Gastroesophageal sphincter (tissue), 4 donors: ENCODE data around the gene SRR. TPM values are rescaled to one million over a fixed set of nuclear protein-coding genes. Genes with fewer than 3 reads are reported as not detected.

Experiments used
- ATAC-seq: fragments of 150-250 bp; one replicate; pipeline ENCODE4 v1.9.1; 2016; ENCODE audit warnings: mild to moderate bottlenecking, moderate library complexity
- H3K27ac ChIP-seq, 4 donors: fragments of 200-600 bp; sonication (generic) in 3 of 4; 1 replicate in 3 of 4; 2 replicates in 1 of 4; pipeline ENCODE4 v1.5.1; 2016 to 2019
- H3K27me3 ChIP-seq: fragments of 200-600 bp; sonication (generic); one replicate; pipeline ENCODE4 v1.5.1; 2019
- H3K36me3 ChIP-seq, 2 donors: fragments of 200-600 bp; sonication (generic); one replicate each; pipeline ENCODE4 v1.5.1; 2019; ENCODE audit warnings: control low read depth in 1 of 2
- H3K4me1 ChIP-seq, 3 donors: fragments of 200-600 bp; sonication (generic); 1 replicate in 2 of 3; 2 replicates in 1 of 3; pipeline ENCODE4 v1.5.1; 2016 to 2019; ENCODE audit warnings: control low read depth in 2 of 3
- H3K4me3 ChIP-seq, 2 donors: fragments of 200-600 bp; sonication (generic); one replicate each; pipeline ENCODE4 v1.5.1; 2019; ENCODE audit warnings: mild to moderate bottlenecking in 1 of 2, moderate library complexity in 1 of 2
- H3K9me3 ChIP-seq, 3 donors: fragments of 200-600 bp; sonication (generic); one replicate each; pipeline ENCODE4 v1.5.1; 2017 to 2019; ENCODE audit warnings: control low read depth in 2 of 3
- CTCF ChIP-seq, 4 experiments: fragments of 200-600 bp in 2 of 4; fragments of 450-650 bp in 2 of 4; sonication (generic) in 1 of 4; IDR thresholded peaks; one replicate each; pipeline ENCODE4 v1.5.1; 2017 to 2019; ENCODE audit warnings: antibody characterized with exemption in 4 of 4, mild to moderate bottlenecking in 2 of 4, moderate library complexity in 2 of 4
- EP300 ChIP-seq: sonication (generic); formaldehyde crosslinking; IDR thresholded peaks from one replicate; pipeline ENCODE4 v1.6.1; 2017; ENCODE audit warnings: antibody characterized with exemption, mild to moderate bottlenecking
- POLR2A ChIP-seq, 2 donors: fragments of 450-650 bp; IDR thresholded peaks; one replicate each; pipeline ENCODE4 v1.6.1; 2017; ENCODE audit warnings: antibody characterized with exemption in 2 of 2, mild to moderate bottlenecking in 2 of 2, moderate library complexity in 1 of 2
- POLR2AphosphoS5 ChIP-seq: sonication (generic); formaldehyde crosslinking; IDR thresholded peaks from one replicate; pipeline ENCODE4 v1.6.1; 2017; ENCODE audit warnings: antibody characterized with exemption
- WGBS, 2 donors: methylation state at CpG; one replicate each; pipeline ENCODE4 v1.1.5; 2018; ENCODE audit warnings: low coverage in 1 of 2; 5-methylcytosine and 5-hydroxymethylcytosine counted together
- total RNA-seq, 4 donors: library from RNA; depleted of rRNA; stranded (reverse); fragments of >200 nt; gene quantifications; one replicate each; pipeline ENCODE4 v1.1.0, GENCODE V29; 2016

Gene SRR
- total RNA-seq, 4 donors from 2014 or later, result 13.7 to 38.8 (median 16.9) TPM

GRCh38 chr17:2321399-2321798, 17.6 kb downstream of the SRR start:
- Histone ChIP-seq H3K27ac (no peak overlapping the region), H3K9me3 (no peaks in the 10 kb centered on the region), H3K27me3 (no peaks in the 10 kb centered on the region), H3K4me3 (no peak overlapping the region), H3K4me1 (no peaks in the 10 kb centered on the region), H3K36me3 (peaks cover 6 to 85% of the 10 kb centered on the region in 2 donors)
- TF ChIP-seq EP300 (no peak), CTCF (IDR thresholded peaks at IDR 0.05) (no peak)
- 45 to 57% methylated on average over 1 of the region's 1 CpG for WGBS, 2 donors
- ATAC-seq, result no peak

- no peak for ATAC-seq
- 56 to 84% methylated on average over 2 of the region's 2 CpGs for WGBS, 2 donors
- Histone ChIP-seq H3K27ac (no peak overlapping the region), H3K4me1 (no peaks in the 10 kb centered on the region), H3K27me3 (no peaks in the 10 kb centered on the region), H3K9me3 (no peaks in the 10 kb centered on the region), H3K36me3 (peaks cover 6 to 100% of the 10 kb centered on the region in 2 donors), H3K4me3 (no peak overlapping the region)
- no peak for TF ChIP-seq POLR2AphosphoS5
- no peak for TF ChIP-seq CTCF (IDR thresholded peaks at IDR 0.05)
- TF ChIP-seq EP300, result no peak
- no peak for TF ChIP-seq POLR2A (IDR thresholded peaks at IDR 0.05)
These were observed 20.0 kb downstream of the SRR start for GRCh38 chr17:2323629-2324314.

- Histone ChIP-seq H3K27ac (no peak overlapping the region), H3K4me1 (peaks cover 0 to 16% (median 5%) of the 10 kb centered on the region in 3 donors), H3K36me3 (peaks cover 13 to 91% of the 10 kb centered on the region in 2 donors), H3K9me3 (no peaks in the 10 kb centered on the region), H3K27me3 (no peaks in the 10 kb centered on the region), H3K4me3 (no peak overlapping the region)
- 40 to 68% methylated on average over 1 to 3 of the region's 3 CpGs for WGBS, 2 donors
- TF ChIP-seq POLR2AphosphoS5, result no peak
- TF ChIP-seq EP300, result no peak
- no peak for TF ChIP-seq CTCF (IDR thresholded peaks at IDR 0.05)
- ATAC-seq, result no peak
These were observed 27.6 kb downstream of the SRR start for GRCh38 chr17:2331303-2331702.

GRCh38 chr17:2335726-2336214, 32.0 kb downstream of the SRR start:
- Histone ChIP-seq H3K4me3 (peak overlapping the region; percentile 75 to 98), H3K36me3 (peaks cover 8 to 47% of the 10 kb centered on the region in 2 donors), H3K27me3 (no peaks in the 10 kb centered on the region), H3K9me3 (no peaks in the 10 kb centered on the region), H3K4me1 (peaks cover 0 to 40% (median 5%) of the 10 kb centered on the region in 3 donors), H3K27ac (peak overlapping the region in 3 of 4 donors; percentile 95)
- WGBS, 2 donors, result 4% methylated on average over 13 to 15 of the region's 17 CpGs
- TF ChIP-seq POLR2AphosphoS5, result no peak
- TF ChIP-seq CTCF (IDR thresholded peaks at IDR 0.05), result no peak
- TF ChIP-seq EP300, result no peak
- no peak for TF ChIP-seq POLR2A (IDR thresholded peaks at IDR 0.05)
- ATAC-seq, result no peak

- Histone ChIP-seq H3K4me1 (peaks cover 0 to 40% (median 5%) of the 10 kb centered on the region in 3 donors), H3K27me3 (no peaks in the 10 kb centered on the region), H3K36me3 (peaks cover 6 to 47% of the 10 kb centered on the region in 2 donors), H3K4me3 (peak within 1 kb of the TSS; percentile 75 to 98), H3K9me3 (no peaks in the 10 kb centered on the region), H3K27ac (peak within 1 kb of the TSS; percentile 5 to 95 (median 95))
- 0 to 1% methylated on average over 3 to 23 of the region's 48 CpGs for WGBS, 2 donors
- peak; percentile 86 for TF ChIP-seq POLR2AphosphoS5
- TF ChIP-seq EP300, result no peak
- TF ChIP-seq CTCF (IDR thresholded peaks at IDR 0.05), result peak in 2 of 4 experiments; percentile 25 to 67
- TF ChIP-seq POLR2A (IDR thresholded peaks at IDR 0.05), result peak; percentile 70 to 71
- ATAC-seq, result peak; percentile 89
These were observed 32.6 kb downstream of the SRR start, which contains the start of gene TSR1 for GRCh38 chr17:2336215-2336851. TSS of gene TSR1 (minus strand) at chr17:2336457. CDS start at chr17:2336427, 30 bp downstream.
